NT2/D1 (cell line): Measurements from ENCODE around the gene TMEM176B.
"Not testable (repeated sequence)": the region's sequence is repeated elsewhere in the genome, so short reads cannot be mapped to it uniquely, and the experiment has no call there.

ENCODE experiments used
- SUZ12 ChIP-seq: IDR thresholded peaks from 2 replicates; pipeline ENCODE4 v1.6.1; 2011; ENCODE audit not compliant: insufficient read length, insufficient read depth; ENCODE audit errors: extremely low read depth
- YY1 ChIP-seq: IDR thresholded peaks from 2 replicates; pipeline ENCODE4 v1.6.1; 2011; ENCODE audit not compliant: insufficient read length, insufficient read depth

DNA sequence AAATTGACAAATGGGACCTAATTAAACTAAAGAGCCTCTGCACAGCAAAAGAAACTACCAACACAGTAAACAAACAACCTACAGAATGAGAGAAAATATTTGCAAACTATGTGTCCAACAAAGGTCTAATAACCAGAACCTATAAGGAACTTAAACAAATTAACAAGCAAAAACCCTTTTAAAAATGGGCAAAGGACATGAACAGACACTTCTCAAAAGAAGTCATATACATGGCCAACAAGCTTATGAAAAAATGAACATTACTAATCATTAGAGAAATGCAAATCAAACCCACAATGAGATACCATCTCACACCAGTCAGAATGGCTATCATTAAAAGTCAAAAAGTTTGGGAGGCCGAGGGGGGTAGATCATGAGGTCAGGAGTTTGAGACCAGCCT lies 26.0 kb downstream of the TMEM176B start:
- TF ChIP-seq YY1, SUZ12: not testable (repeated sequence)
